CD4-positive, alpha-beta T cell treated with Interferon gamma for 1 hour (primary cell): Measurements from ENCODE around the gene CFAP45.

ENCODE experiments used
- DNase-seq: peaks from one replicate; pipeline ENCODE4 v3.0.0-alpha.2; 2020

CFAP45 gene

DNA sequence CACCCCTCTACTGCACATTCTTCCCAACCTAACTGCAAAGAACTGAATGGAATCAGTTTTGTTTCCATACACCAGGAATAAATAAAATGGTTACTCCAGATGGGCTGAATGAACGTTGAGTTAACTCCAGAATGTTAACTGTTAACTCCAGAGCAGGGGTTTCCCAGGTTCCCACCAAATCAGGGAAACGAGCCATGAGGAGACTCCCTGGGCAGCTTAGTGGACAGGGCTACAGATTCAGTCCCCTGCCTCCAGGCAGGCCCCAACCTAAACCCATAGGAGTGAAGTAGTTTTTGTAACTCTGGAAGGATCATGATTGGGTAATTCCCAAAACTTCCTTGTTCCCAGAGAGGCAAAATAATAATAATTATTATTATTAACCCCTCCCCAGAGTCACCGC lies 51.6 kb downstream of the CFAP45 start:
- DNase-seq, result no peak

DNA sequence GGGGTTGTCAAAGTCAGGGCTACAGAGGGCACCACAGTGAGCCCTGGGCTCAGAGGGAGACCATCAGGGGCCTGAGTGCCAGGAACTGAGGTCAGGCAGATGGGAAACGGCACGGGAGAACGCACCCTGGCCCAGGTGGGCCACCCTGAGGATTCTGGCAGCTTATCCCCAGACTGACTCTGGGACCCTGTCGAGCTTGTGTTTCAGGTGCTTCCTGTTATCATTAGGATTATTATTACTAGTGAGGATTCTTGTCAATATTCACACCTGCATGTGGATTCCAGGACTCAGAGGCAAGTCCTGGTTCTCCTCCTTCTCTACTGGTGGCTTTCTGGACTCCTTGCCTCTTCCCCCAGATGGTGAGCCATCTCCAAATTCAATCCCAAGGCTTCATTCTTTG lies 52.7 kb downstream of the CFAP45 start:
- DNase-seq, result no peak

DNA sequence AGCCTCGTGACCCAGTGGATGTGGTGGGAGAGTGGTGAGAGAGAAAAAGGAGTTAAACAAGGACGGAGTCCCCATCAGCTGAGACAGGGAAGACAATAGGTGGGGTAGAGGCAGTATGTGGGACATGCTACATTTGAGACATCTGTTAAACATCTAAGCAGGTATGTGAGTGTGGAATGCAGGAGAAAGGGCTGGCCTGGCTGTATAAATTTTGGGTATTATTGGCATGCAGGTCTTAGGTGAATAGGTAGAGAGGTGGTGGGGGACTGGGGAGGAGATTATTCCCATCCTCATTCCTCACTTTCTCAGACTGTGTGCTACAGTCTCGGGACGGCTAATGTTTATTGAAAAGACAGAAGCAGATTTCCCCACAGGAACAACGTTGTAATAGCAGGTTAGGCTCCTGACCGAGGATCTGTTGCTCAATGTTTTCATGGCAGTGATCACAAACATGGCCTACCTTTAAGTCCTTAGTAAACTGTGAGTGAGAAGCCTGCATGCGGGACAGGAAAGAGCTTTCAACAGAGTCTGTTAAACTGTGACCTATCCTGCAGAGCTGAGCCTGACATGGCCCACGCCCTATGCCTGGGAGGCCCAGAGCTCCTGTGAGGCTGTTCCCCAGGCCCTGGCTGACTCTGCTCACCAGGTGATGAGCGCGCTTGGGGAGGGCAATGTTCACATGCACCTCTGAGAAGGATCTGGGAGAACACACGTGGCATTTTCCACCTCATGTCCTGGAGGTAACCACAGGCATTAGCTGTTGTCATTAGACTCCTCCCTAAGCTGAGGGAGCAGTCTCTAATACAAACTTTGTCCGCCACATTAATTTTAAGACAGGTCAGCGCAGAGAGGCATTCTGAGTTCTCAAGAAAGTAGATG lies 54.0 kb downstream of the CFAP45 start:
- no peak for DNase-seq

DNA sequence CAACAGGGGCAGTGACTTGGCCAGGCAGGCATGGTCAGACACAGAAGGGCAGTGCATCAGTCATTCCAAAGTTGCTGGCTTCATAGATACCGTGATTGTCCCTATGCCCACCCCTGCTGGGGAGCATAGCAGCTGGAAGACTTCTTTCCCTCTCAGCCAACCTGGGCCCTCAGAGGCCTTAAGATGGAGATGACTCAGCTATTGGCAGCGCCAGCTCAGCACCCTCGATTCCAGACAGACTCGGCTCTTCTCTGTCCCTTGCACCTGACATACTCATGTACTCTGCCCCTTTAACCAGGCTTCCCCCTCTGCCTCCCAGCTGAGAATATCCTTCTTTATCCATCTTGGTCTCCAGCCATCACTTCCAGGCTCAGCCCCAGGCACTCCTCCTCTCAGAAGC lies 56.5 kb downstream of the CFAP45 start:
- no peak for DNase-seq

DNA sequence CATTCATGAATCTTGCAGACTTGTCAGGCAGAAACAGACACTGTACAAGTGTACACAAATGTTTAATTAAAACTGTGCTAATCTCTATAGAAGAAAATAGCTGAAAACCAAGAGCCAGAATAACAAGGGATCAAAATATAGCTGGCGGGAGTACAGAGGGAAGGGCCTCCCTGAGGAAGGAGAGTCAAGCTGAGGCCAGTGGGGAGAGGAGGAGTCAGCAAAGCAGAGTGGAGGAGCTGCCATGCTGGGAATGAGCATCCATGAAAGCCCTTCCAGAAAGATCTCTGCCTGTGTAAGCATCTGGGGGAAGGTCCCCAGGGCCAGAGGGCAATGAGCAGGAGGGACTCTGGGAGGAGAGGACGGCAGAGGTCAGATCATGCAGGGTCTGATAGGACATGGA lies 58.2 kb downstream of the CFAP45 start:
- no peak for DNase-seq

DNA sequence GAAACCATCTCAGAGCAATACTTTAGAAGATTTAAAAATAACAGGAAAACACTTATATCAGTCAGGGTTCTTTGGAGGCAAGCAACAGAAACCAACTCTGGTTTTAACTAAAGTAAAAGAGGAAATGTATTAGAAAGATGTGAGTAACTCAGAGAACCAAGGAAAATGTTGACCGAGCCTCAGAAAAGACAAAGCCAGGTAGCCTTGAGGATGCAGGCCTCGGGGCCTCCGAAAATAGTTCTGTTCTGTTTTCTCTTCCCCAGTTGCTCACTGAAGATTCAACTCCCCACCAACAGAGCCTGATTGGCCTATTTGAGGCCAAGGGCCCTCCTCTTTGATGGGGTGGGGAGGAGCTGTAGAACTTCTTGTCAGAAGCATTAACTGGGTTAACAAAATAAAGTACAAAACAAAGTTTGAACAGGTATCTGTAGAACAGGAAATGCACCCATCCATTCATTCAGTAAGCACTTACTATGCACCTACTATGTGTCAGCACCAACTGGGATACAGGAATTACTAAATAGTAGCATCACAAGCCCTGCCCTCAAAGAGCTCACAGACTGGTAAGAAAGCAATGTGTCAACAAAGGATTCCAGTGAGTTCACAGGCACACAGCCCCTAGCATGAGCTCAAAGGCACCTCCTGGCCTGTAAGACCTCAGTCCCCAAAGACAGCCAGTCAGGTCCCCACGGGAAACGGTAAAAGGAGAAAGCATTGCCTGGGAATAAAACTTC lies 60.7 kb downstream of the CFAP45 start:
- DNase-seq, result no peak

DNA sequence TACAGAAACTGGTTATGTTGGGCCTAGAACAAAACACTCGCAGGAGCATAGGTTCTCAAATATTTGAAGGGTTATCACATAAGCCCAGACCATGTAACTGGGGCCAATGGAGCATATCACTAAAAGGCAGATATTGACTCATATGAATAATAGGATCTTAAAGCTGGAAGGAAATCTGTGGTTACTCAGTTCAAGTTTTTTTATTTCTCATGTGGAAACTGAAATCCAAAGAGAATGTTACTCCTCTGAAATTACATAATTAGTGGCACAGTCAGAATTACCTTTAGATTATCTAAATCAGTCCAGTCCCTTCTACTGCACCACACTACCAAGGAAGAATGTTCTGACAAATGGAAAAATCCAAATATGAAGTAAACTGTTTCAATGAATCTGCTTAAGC lies 61.2 kb downstream of the CFAP45 start:
- DNase-seq, result no peak

DNA sequence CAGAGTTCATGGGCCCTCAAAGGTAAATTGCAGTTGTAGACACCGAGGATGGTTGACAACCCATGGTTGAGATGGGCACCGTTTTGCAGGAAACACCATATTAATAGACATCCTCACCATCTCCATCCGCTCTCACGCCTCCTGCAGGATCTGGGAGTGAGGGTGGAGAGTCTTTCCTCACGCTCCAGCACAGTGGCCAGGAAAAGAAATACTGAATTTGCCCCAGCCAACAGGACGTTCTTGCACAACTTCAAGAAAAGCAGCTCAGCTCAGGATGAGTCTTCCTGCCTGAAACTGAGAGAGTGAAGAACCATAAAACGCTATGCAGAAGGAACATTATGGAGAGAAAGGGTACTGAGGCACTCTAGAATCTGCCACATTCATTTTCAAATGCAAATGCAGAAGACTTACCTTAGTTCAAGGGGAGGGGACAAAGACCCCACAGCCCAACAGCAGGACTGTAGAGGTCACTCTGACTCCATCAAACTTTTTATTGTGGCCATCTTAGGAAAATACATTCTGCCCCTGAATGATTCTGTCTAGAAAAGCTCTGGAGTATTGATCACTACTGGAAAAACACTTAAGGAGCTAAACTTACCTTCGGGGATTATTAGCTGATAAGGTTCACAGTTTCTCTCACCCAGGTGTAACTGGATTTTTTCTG lies 64.0 kb downstream of the CFAP45 start:
- DNase-seq, result no peak

DNA sequence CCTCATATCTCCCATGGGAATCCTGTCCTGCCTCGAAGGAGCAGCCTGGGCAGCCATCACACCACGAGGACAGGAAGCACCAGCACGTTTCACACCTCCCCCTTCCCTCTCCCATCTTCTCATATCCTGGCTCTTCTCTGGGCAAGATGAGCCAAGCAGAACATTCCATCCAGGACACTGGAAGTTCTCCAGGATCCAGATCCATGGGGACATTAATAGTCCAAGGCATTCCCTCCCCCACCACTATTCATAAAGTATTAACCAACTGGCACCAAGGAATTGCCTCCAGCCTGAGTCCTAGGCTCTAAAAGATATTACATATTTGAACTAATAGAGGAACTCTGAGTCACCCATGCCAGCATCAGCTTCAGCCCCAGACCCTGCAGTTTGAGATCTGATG lies 64.6 kb downstream of the CFAP45 start:
- no peak for DNase-seq

DNA sequence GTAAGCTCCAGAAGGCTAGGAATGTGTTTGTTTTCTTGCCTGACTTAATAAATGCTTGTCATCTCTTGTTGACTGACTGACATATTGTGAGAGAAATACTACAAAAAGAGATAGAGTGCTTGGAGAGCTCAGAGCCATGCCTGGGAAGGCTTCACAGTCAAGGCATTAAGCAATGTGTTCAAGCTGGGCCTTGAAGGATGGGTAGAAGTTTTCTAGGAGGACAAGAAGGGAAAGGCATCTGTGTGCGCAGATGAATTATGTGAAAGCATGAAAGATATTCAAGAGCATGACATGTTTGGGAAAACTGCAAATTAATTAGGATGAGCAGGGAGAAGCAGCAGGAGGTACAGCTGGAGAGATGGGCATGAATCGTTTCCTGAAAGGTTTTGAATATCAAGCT lies 67.7 kb downstream of the CFAP45 start:
- DNase-seq, result no peak

DNA sequence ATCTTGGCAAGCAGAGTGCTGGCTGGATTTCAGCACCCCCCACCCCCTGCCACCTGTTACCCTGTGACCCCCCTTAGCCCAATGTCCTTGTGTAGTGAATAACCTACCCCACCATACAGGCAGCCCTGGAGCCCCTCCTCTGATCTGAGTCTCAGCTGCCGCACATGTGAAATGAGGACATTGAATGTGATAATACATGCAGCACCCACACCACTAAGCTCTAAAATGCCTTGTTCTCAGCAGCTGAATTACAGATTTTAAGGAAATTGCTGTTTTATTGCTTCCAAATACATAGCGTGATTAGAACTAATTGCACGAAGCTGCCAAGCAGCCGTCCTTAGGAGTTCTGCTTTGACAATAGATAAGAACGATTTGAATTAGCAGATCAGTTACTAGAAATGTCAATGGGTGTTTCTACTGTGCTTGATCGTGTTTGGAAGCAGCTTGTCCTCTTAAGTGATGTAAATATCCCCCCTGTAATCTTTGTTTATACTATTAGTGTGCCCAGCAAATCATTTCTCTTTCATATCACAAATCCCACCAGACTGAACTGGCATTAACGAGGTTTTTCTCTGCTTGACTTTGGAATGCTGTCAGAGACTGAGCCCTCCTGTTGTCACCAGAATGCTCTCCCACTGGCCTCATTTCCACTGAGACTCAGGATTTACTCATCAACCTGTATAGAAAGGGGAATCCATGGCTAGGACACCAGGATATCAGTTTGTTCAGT lies 68.4 kb downstream of the CFAP45 start:
- no peak for DNase-seq

DNA sequence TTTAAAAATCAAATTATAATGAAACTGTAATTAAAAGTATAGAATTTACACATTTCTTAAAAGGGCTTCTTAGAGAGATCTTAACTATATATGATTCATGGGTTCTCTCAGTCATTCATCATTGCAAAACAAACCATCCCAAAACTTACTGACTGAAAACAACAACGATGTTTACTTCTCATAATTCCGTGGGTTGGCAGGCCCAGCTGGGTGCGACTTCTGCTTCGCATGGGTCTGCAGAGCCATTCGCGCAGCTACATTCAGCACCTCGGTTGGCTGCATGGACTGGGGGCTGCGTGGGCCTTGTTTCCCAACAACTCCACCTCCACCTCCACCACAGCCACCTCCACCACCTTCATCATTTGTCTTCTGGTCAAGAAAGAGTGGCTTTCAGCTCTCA lies 69.2 kb downstream of the CFAP45 start:
- no peak for DNase-seq

DNA sequence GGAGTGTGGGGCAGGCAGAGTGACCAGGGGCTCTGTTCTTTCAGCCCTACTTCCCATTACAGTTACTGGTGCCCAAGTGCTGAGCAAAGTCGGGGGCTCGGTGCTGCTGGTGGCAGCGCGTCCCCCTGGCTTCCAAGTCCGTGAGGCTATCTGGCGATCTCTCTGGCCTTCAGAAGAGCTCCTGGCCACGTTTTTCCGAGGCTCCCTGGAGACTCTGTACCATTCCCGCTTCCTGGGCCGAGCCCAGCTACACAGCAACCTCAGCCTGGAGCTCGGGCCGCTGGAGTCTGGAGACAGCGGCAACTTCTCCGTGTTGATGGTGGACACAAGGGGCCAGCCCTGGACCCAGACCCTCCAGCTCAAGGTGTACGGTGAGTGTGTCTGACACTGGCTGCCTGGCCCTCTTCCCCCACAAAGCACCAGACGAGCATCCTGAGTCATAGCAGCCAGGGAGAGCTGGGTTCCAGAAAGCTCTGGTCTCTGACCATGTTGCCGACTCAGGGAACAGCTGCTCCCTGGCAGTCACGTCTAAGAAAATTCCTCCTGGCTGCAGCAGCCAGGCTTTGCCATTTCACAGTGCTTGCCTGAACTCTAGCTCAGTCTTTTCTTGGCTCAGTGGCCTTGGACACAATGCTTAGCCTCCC lies 70.0 kb downstream of the CFAP45 start:
- DNase-seq, result no peak

DNA sequence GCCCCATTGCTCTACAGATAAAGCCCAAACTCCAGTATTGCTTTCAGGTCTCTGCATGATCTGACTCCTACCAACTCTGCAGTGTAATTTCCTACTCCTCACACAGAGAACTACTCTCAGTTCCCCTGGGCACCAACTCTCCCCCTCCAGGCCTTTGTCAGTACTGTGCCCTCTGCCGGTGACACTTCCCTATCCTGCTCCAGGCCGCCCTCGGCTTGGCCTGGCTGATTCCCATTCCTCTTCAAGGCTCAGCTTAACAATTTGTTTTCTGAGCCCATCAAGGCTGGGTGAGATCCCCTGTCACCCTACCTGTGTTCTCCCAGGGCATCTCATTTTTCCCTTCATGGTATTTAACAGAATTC lies 70.7 kb downstream of the CFAP45 start:
- peak; percentile 43 for DNase-seq

DNA sequence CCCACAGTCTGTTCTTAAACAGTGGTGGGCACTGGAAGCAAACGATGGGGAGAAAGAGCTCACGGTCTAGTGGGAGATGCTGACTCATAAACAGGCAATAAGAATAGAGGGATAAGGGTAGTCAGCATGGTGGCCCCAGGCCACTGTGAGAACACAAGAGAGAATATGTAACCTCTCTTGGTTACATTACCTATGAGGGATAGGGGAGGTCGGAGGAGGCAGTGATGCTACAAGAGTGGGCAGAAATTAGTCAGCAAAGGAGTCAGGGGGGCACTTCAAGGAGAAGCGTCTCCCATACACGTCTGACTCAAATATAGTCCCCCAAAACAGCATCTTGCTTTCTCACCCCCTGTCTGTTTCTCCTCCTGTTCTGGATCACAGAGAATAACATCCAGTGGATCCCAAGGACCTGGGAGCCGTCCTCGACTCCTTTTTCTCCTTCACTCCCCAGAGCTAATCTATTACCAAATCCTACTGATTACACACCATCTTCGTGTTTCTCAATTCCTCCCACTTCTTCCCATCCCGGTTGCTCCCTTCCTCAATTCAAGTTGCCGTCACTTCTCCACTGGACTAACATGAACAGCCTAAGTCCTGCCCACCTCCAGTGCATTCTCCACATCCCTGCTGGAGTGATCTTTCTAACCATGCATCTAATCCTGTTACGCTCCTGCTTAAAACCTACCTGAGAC lies 71.2 kb downstream of the CFAP45 start:
- DNase-seq, result no peak

DNA sequence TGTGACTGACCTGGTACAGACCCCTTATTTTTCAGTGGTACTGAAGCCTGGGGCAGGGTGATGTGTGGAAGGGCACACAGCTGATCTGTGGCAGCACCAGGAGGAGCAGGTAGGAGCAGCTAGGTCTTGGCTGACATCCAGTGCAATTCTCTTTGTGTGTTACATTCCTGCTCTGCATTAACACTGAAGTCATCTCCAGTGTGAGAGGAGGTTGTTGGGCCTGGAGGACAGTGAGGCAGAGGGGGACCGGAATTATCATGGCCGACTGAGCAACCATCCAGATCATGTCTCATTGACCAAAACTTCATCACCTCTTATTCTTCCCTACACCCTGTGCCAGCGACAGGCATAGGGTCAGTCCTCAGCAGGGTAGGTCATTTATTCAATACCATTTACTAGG lies 71.8 kb downstream of the CFAP45 start:
- DNase-seq, result no peak

DNA sequence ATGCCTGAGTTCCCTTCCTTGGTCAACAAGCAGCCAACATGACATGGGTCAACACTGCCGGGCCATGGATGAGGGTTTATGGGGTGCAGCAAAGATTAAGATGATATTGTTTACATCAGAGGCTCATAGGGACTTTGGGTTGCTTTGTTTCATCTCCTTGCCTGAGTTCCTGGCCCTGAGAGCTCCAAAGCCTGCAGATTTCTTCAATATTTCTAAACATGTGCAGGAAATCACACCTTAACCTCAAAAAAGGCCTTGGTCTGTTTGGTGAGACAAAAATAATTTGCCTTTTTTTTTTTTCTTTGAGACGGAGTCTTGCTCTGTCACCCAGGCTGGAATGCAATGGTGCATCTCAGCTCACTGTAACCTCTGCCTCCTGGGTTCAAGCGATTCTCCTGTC lies 72.4 kb downstream of the CFAP45 start:
- DNase-seq, result no peak

DNA sequence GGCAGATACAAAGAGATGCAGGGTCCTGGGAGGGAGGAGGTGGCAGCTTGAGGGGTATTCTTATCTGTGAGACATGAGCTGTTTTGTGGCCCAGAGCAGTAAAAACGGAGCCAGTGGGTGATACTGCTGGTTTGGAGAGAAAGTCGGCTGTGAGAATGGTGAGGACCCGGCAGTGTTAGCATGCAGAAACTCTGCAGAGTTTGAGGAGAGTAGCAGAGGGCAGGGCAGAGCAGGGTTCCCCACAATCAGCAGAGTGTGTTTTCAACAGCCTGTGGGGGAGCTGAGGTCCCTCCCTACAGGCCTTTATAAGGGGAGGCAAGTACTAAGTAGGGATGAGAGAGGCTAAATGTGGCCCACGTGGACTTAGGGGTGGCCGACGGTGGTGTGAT lies 72.9 kb downstream of the CFAP45 start:
- DNase-seq, result no peak

DNA sequence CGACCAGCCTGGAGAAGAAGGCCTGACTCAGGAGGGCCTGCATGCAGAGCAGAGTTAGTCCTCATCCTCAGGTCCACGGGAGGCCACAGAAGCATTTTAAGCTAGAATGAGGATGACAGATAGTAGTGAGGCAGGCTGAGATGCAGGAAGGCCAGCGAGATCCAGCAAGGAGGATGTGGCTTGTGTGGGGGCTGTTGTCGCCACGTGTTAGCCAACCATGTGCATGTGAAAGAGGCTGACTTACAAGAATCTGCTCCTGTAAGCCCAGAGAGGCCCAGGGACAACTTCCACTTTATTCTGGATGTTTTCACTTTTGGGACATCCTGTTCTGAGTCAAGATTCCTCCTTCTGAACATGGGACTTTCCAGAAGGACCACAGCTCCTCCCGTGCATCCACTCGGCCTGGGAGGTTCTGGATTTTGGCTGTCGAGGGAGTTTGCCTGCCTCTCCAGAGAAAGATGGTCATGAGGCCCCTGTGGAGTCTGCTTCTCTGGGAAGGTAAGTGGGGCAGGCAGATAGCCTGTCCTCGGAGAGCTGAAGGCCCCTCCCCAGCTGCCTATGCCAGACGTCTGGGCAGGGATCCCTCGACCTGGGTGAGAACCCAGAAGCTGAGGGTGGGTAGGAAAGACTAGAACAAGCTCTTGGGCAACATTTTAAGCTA lies 73.4 kb downstream of the CFAP45 start, which contains the start of gene SLAMF8:
TSS of gene SLAMF8 (plus strand) at position 433 of the 661 bp plus-strand sequence. CDS start at position 459, 26 bp downstream.
- peak; percentile 70 for DNase-seq

DNA sequence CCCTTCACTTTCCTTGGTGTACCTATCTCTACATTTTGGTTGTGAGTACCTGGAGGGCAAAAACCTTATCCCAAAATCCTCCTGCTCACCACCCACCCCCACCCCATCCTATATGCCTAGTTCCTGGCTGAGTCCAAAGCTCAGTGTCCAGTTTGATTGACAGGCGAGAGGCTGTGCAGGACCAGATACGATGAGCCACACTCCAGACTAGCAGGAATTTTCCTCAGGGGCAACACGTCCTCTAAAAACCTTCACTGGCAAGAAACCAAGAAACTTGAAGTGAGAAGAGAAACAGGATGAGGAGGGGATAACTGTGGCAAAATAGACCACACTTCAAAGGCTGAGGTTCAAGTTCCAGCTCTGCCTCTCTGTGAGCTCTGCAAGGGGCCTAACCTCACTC lies 74.4 kb downstream of the CFAP45 start:
- no peak for DNase-seq

DNA sequence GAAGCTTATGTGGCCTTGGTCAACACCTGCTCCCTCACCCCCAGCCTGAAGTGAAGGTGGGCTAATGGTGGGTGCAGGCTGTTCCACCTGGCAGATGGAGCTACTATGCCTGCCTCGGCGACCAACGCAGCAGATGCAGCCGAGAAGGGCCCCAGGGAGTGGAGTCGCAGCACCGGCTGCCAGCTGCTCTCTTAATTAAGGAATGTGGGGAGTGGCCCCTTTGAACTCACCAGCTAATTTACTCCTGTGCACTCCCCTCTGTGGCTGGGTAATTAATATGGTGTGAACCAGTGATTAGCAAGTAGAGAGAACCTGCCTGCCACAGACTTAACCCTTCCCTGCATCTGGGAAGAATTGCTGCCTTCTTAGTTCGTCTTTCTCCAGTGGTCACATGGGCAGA lies 76.6 kb downstream of the CFAP45 start:
- DNase-seq, result no peak
